Measurements from ENCODE around the gene CMTM5.

DNA sequence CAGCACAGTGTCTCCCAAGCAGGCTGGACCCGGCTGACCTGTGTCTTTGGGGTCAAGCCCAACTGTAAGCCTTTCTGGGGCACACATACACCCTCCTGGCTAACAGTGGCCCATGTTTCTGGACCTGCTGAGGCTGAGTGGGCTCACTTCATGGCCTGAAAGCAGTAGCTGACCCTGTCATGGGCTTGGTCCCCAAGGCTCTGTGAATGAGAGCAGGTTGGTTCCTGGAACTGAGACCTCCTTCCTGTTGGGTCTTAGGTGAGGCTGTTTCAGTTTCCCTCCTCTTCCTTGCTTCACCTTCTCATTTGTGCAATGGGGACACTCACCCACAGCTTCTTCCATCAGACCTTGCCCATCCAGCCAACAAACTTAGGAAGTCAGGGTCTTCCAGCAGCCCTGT, 5.0 kb upstream of the CMTM5 start:
- TF ChIP-seq CREB5 (CRISPR knock-in tag; IDR thresholded peaks at IDR 0.05; ENCODE audit: low read depth) (no peak), RARB (CRISPR knock-in tag; IDR thresholded peaks at IDR 0.05) (no peak), ZFP3 (CRISPR knock-in tag; IDR thresholded peaks at IDR 0.05) (no peak), ZFP30 (CRISPR knock-in tag; IDR thresholded peaks at IDR 0.05) (no peak), TCF4 (CRISPR knock-in tag; IDR thresholded peaks at IDR 0.05; ENCODE audit: borderline replicate concordance) (no peak), PATZ1 (CRISPR knock-in tag; IDR thresholded peaks at IDR 0.05; ENCODE audit: borderline replicate concordance) (no peak), ARNTL (CRISPR knock-in tag; IDR thresholded peaks at IDR 0.05; ENCODE audit: borderline replicate concordance, low read depth) (no peak), ZNF70 (CRISPR knock-in tag; IDR thresholded peaks at IDR 0.05) (no peak), ZNF8 (CRISPR knock-in tag; IDR thresholded peaks at IDR 0.05) (no peak), CSRNP3 (CRISPR knock-in tag; IDR thresholded peaks at IDR 0.05) (no peak), PPARA (CRISPR knock-in tag; IDR thresholded peaks at IDR 0.05; ENCODE audit: borderline replicate concordance) (no peak)
